Lower leg skin (tissue), 3 donors: ENCODE results near the gene ATP6V1G3.

Experiments
- POLR2A ChIP-seq, 2 donors: fragments of 450-650 bp; IDR thresholded peaks; one replicate each; pipeline ENCODE4 v1.6.1; 2016 to 2017; ENCODE audit warnings: antibody characterized with exemption in 2 of 2, mild to moderate bottlenecking in 1 of 2, moderate library complexity in 1 of 2
- TF ChIP-seq, protein P1 (sequence below), 3 donors: fragments of 450-650 bp; IDR thresholded peaks; one replicate each; pipeline ENCODE4 v1.5.1; 2016; ENCODE audit warnings: antibody characterized with exemption in 3 of 3, mild to moderate bottlenecking in 3 of 3, moderate library complexity in 2 of 3

DNA sequence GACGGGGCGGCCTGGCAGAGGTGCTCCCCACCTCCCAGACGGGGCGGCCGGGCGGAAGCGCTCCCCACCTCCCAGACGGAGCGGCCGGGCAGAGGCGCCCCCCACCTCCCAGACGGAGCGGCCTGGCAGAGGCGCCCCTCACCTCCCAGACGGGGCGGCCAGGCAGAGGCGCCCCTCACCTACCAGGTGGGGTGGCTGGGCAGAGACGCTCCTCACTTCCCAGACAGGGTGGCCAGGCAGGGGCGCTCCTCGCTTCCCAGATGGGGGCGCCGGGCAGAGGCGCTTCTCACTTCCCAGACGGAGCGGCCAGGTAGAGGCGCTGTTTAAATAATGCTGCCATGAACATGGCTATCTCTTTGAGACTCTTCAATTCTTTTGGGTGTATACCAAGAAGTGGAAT, 43.7 kb upstream of the ATP6V1G3 start:
- TF ChIP-seq, protein P1, sequence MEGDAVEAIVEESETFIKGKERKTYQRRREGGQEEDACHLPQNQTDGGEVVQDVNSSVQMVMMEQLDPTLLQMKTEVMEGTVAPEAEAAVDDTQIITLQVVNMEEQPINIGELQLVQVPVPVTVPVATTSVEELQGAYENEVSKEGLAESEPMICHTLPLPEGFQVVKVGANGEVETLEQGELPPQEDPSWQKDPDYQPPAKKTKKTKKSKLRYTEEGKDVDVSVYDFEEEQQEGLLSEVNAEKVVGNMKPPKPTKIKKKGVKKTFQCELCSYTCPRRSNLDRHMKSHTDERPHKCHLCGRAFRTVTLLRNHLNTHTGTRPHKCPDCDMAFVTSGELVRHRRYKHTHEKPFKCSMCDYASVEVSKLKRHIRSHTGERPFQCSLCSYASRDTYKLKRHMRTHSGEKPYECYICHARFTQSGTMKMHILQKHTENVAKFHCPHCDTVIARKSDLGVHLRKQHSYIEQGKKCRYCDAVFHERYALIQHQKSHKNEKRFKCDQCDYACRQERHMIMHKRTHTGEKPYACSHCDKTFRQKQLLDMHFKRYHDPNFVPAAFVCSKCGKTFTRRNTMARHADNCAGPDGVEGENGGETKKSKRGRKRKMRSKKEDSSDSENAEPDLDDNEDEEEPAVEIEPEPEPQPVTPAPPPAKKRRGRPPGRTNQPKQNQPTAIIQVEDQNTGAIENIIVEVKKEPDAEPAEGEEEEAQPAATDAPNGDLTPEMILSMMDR (IDR thresholded peaks at IDR 0.05) = no peak
- no peak for TF ChIP-seq POLR2A (IDR thresholded peaks at IDR 0.05)
